ENCODE data around the gene CORIN.

GRCh38 chr4:47692691-47693090 is 145.2 kb downstream of the CORIN start:
- TF ChIP-seq, protein P1, sequence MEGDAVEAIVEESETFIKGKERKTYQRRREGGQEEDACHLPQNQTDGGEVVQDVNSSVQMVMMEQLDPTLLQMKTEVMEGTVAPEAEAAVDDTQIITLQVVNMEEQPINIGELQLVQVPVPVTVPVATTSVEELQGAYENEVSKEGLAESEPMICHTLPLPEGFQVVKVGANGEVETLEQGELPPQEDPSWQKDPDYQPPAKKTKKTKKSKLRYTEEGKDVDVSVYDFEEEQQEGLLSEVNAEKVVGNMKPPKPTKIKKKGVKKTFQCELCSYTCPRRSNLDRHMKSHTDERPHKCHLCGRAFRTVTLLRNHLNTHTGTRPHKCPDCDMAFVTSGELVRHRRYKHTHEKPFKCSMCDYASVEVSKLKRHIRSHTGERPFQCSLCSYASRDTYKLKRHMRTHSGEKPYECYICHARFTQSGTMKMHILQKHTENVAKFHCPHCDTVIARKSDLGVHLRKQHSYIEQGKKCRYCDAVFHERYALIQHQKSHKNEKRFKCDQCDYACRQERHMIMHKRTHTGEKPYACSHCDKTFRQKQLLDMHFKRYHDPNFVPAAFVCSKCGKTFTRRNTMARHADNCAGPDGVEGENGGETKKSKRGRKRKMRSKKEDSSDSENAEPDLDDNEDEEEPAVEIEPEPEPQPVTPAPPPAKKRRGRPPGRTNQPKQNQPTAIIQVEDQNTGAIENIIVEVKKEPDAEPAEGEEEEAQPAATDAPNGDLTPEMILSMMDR (conservative IDR thresholded peaks at IDR 0.05; ENCODE audit: low read depth, low read length), result no peak
- no peak for TF ChIP-seq EZH2 (IDR thresholded peaks at IDR 0.05; ENCODE audit: borderline replicate concordance, low read depth, low read length, poor library complexity, severe bottlenecking)

All from A673 (cell line).